HepG2 (cell line): Measurements from ENCODE around the gene SS18L1. TPM values are rescaled to one million over a fixed set of nuclear protein-coding genes. Genes with fewer than 3 reads are reported as not detected.

Experiments
- CEBPB ChIP-seq: IDR thresholded peaks from 2 replicates; pipeline ENCODE4 v1.6.1; 2011; ENCODE audit warnings: low read depth, low read length, improper control_type of control experiment, borderline replicate concordance
- CEBPG ChIP-seq: IDR thresholded peaks from 2 replicates; pipeline ENCODE4 v1.6.1; 2016
- FOXJ3 ChIP-seq: sonication (generic); formaldehyde crosslinking; IDR thresholded peaks from 2 replicates; pipeline ENCODE4 v1.4.0; 2020; ENCODE audit warnings: missing genetic modification reagents, mild to moderate bottlenecking, borderline replicate concordance
- HIVEP1 ChIP-seq: sonication (generic); formaldehyde crosslinking; IDR thresholded peaks from 2 replicates; pipeline ENCODE4 v1.4.0; 2020; ENCODE audit warnings: mild to moderate bottlenecking, missing genetic modification reagents
- HOXA9 ChIP-seq: sonication (generic); formaldehyde crosslinking; IDR thresholded peaks from 2 replicates; pipeline ENCODE4 v1.8.1; 2022; ENCODE audit warnings: missing genetic modification reagents, mild to moderate bottlenecking, moderate library complexity, borderline replicate concordance
- MED13 ChIP-seq: sonication (generic); formaldehyde crosslinking; IDR thresholded peaks from 2 replicates; pipeline ENCODE4 v1.5.0; 2020; ENCODE audit warnings: missing genetic modification reagents
- MIER2 ChIP-seq: IDR thresholded peaks from 2 replicates; pipeline ENCODE4 v1.6.1; 2016; ENCODE audit warnings: missing biosample characterization, missing genetic modification reagents
- MNT ChIP-seq: fragments of 450-650 bp; IDR thresholded peaks from 2 replicates; pipeline ENCODE4 v1.6.1; 2016
- MZF1 ChIP-seq: sonication (generic); formaldehyde crosslinking; IDR thresholded peaks from 2 replicates; pipeline ENCODE4 v1.8.1; 2023; ENCODE audit warnings: mild to moderate bottlenecking, missing genetic modification reagents, borderline replicate concordance
- PPARG ChIP-seq: conservative IDR thresholded peaks from 2 replicates; pipeline ENCODE4 v1.6.1; 2016; ENCODE audit warnings: missing biosample characterization, missing genetic modification reagents
- PTBP1 ChIP-seq: fragments of 200-400 bp; formaldehyde crosslinking; IDR thresholded peaks from 2 replicates; pipeline ENCODE4 v1.6.1; 2018; ENCODE audit warnings: low read length, low read depth; ENCODE audit not compliant: poor library complexity, severe bottlenecking
- RCOR2 ChIP-seq: IDR thresholded peaks from 2 replicates; pipeline ENCODE4 v1.6.1; 2016; ENCODE audit warnings: missing biosample characterization, missing genetic modification reagents
- RFX1 ChIP-seq: fragments of 450-650 bp; IDR thresholded peaks from 2 replicates; pipeline ENCODE4 v1.6.1; 2017
- RORA ChIP-seq: sonication (generic); formaldehyde crosslinking; IDR thresholded peaks from 2 replicates; pipeline ENCODE4 v1.5.0; 2020; ENCODE audit warnings: mild to moderate bottlenecking, missing genetic modification reagents, moderate library complexity
- SSRP1 ChIP-seq: IDR thresholded peaks from 2 replicates; pipeline ENCODE4 v1.6.1; 2016; ENCODE audit warnings: control low read depth
- TBX3 ChIP-seq: fragments of 450-650 bp; IDR thresholded peaks from 2 replicates; pipeline ENCODE4 v1.6.1; 2017; ENCODE audit warnings: antibody characterized with exemption, mild to moderate bottlenecking, inconsistent platforms, borderline replicate concordance
- ZBED4 ChIP-seq: sonication (generic); formaldehyde crosslinking; IDR thresholded peaks from 2 replicates; pipeline ENCODE4 v1.4.0; 2020; ENCODE audit warnings: missing genetic modification reagents, borderline replicate concordance
- ZFAT ChIP-seq: sonication (generic); formaldehyde crosslinking; conservative IDR thresholded peaks from 2 replicates; pipeline ENCODE4 v1.8.1; 2023; ENCODE audit warnings: missing genetic modification reagents, inconsistent platforms
- ZNF331 ChIP-seq: sonication (generic); formaldehyde crosslinking; IDR thresholded peaks from 2 replicates; pipeline ENCODE4 v1.4.0; 2020; ENCODE audit warnings: missing genetic modification reagents
- ZNF343 ChIP-seq: sonication (generic); formaldehyde crosslinking; IDR thresholded peaks from 2 replicates; pipeline ENCODE4 v1.4.0; 2020; ENCODE audit warnings: mild to moderate bottlenecking, missing genetic modification reagents
- ZNF724P ChIP-seq: sonication (generic); formaldehyde crosslinking; IDR thresholded peaks from 2 replicates; pipeline ENCODE4 v1.8.0; 2022; ENCODE audit warnings: missing genetic modification reagents, borderline replicate concordance
- polyA plus RNA-seq, 8 experiments: library from polyadenylated mRNA; depleted of rRNA in 3 of 8; stranded (reverse) in 7 of 8; unstranded in 1 of 8; fragments of >200 nt; fragmentation: Illumina TruSeq in 4 of 8; extraction: Trizol in 4 of 8; gene quantifications; 2 replicates each; pipeline versions ENCODE4 v1.2.1 to v1.2.3, GENCODE V29; 2011 to 2016; ENCODE audit warnings: low read depth in 4 of 8, missing spikeins in 1 of 8, mixed read lengths in 1 of 8; ENCODE audit not compliant: insufficient read depth in 1 of 8
- total RNA-seq, 5 experiments: library from RNA; depleted of rRNA; stranded (reverse); fragments of >200 nt; fragmentation: Illumina TruSeq; extraction: Trizol; gene quantifications; 2 replicates each; pipeline ENCODE4 v1.2.3, GENCODE V29; 2016; ENCODE audit warnings: low read depth in 1 of 5
- TF ChIP-seq, protein P1 (sequence below): sonication (generic); formaldehyde crosslinking; IDR thresholded peaks from 2 replicates; pipeline ENCODE4 v1.5.1; 2020; ENCODE audit warnings: mild to moderate bottlenecking, missing genetic modification reagents, borderline replicate concordance
- TF ChIP-seq, protein P2 (sequence below): sonication (generic); formaldehyde crosslinking; IDR thresholded peaks from 2 replicates; pipeline ENCODE4 v1.5.1; 2020; ENCODE audit warnings: missing genetic modification reagents, mild to moderate bottlenecking, borderline replicate concordance
- TF ChIP-seq, protein P3 (sequence below): IDR thresholded peaks from 2 replicates; pipeline ENCODE4 v1.6.1; 2012; ENCODE audit warnings: inconsistent platforms

SS18L1 gene
- total and polyA plus RNA-seq, 2 of the 13 experiments (the other 11 are each of a cell fraction or from before 2014, with no cell fraction given): 17.8 to 27.6 TPM

DNA sequence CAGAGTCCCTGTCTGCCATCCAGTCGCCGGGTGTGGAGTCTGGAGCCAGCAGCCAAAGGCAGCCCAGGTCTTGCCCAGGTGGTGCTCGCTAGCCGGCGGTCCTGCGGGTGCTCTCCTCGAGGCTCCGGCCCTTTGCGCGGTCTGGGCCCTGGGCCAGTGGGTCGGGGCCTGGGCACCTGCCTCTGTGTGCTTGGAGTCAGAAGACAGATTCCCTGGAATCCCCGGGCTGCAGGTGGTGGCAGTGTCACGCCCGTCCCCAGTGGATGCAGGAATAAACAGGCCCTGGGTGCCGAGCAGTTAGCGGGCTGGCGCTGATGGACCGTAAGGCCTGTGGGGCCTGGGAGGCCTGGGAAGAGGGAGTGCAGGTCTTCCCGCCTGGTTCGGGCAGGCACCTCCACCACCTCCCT is 5.3 kb downstream of the SS18L1 start (continued):
- no peak for TF ChIP-seq ZBED4 (CRISPR knock-in tag)
- no peak for TF ChIP-seq ZFAT (CRISPR knock-in tag)
- no peak for TF ChIP-seq ZNF724P (CRISPR knock-in tag)
- TF ChIP-seq PTBP1: peak; percentile 68
- no peak for TF ChIP-seq SSRP1
- TF ChIP-seq RCOR2: no peak
- no peak for TF ChIP-seq MIER2 (CRISPR knock-in tag)
- no peak for TF ChIP-seq TBX3
- TF ChIP-seq MED13 (CRISPR knock-in tag): no peak
- TF ChIP-seq, protein P1, sequence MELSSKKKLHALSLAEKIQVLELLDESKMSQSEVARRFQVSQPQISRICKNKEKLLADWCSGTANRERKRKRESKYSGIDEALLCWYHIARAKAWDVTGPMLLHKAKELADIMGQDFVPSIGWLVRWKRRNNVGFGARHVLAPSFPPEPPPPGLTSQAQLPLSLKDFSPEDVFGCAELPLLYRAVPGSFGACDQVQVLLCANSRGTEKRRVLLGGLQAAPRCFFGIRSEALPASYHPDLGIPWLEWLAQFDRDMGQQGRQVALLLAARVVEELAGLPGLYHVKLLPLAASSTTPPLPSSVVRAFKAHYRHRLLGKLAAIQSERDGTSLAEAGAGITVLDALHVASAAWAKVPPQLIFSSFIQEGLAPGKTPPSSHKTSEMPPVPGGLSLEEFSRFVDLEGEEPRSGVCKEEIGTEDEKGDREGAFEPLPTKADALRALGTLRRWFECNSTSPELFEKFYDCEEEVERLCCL (CRISPR knock-in tag): no peak
- TF ChIP-seq, protein P2, sequence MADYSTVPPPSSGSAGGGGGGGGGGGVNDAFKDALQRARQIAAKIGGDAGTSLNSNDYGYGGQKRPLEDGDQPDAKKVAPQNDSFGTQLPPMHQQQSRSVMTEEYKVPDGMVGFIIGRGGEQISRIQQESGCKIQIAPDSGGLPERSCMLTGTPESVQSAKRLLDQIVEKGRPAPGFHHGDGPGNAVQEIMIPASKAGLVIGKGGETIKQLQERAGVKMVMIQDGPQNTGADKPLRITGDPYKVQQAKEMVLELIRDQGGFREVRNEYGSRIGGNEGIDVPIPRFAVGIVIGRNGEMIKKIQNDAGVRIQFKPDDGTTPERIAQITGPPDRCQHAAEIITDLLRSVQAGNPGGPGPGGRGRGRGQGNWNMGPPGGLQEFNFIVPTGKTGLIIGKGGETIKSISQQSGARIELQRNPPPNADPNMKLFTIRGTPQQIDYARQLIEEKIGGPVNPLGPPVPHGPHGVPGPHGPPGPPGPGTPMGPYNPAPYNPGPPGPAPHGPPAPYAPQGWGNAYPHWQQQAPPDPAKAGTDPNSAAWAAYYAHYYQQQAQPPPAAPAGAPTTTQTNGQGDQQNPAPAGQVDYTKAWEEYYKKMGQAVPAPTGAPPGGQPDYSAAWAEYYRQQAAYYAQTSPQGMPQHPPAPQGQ: no peak
- no peak for TF ChIP-seq ZNF343 (CRISPR knock-in tag)
- no peak for TF ChIP-seq ZNF331 (CRISPR knock-in tag)
- TF ChIP-seq HOXA9 (CRISPR knock-in tag): no peak
- TF ChIP-seq FOXJ3: no peak
- no peak for TF ChIP-seq RFX1
- TF ChIP-seq, protein P3, sequence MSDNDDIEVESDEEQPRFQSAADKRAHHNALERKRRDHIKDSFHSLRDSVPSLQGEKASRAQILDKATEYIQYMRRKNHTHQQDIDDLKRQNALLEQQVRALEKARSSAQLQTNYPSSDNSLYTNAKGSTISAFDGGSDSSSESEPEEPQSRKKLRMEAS: peak; percentile 11
- no peak for TF ChIP-seq PPARG
- TF ChIP-seq CEBPB: no peak
- TF ChIP-seq CEBPG: no peak
- TF ChIP-seq MZF1 (CRISPR knock-in tag): 0 out of 2 replicates have a peak, but pooled peaks have one; percentile 51
- TF ChIP-seq RORA (CRISPR knock-in tag): no peak
- no peak for TF ChIP-seq MNT
- TF ChIP-seq HIVEP1 (CRISPR knock-in tag): no peak
